Liver (tissue), 9 donors: ENCODE data around the gene BTG3. TPM values are rescaled to one million over a fixed set of nuclear protein-coding genes. Genes with fewer than 3 reads are reported as not detected.

Experiments used
- DNase-seq: peaks from one replicate; pipeline ENCODE4 v3.0.0-alpha.2; 2017; ENCODE audit warnings: low spot score
- H3K27ac ChIP-seq, 2 donors: one replicate each; pipeline ENCODE4 v1.7.0; 2013; ENCODE audit warnings: inconsistent platforms in 2 of 2, low read length in 2 of 2, control low read depth in 1 of 2, low read depth in 1 of 2, mild to moderate bottlenecking in 1 of 2
- H3K27me3 ChIP-seq, 4 donors: one replicate each; pipeline versions ENCODE4 v1.6.1 to v1.7.0; 2013; ENCODE audit warnings: low read length in 3 of 4, inconsistent platforms in 1 of 4, mild to moderate bottlenecking in 1 of 4, moderate library complexity in 1 of 4; ENCODE audit not compliant: control insufficient read depth in 4 of 4, insufficient read depth in 4 of 4
- H3K36me3 ChIP-seq, 4 donors: one replicate each; pipeline versions ENCODE4 v1.6.1 to v1.7.0; 2013; ENCODE audit warnings: low read length in 3 of 4, mild to moderate bottlenecking in 3 of 4, low read depth in 1 of 4, moderate library complexity in 1 of 4; ENCODE audit not compliant: control insufficient read depth in 4 of 4, insufficient read depth in 3 of 4
- H3K4me1 ChIP-seq, 4 donors: one replicate each; pipeline versions ENCODE4 v1.6.1 to v1.7.0; 2013; ENCODE audit warnings: low read length in 3 of 4, mild to moderate bottlenecking in 3 of 4, moderate library complexity in 1 of 4; ENCODE audit not compliant: control insufficient read depth in 4 of 4, insufficient read depth in 4 of 4
- H3K4me3 ChIP-seq, 3 donors: one replicate each; pipeline versions ENCODE4 v1.6.1 to v1.7.0; 2013; ENCODE audit warnings: low read length in 3 of 3, control low read depth in 1 of 3, low read depth in 1 of 3, mild to moderate bottlenecking in 1 of 3
- H3K9ac ChIP-seq, 2 donors: one replicate each; pipeline ENCODE4 v1.7.0; 2013; ENCODE audit warnings: low read length in 2 of 2, mild to moderate bottlenecking in 2 of 2, moderate library complexity in 2 of 2, control low read depth in 1 of 2, low read depth in 1 of 2
- H3K9me3 ChIP-seq, 4 donors: one replicate each; pipeline versions ENCODE4 v1.6.1 to v1.7.0; 2013; ENCODE audit warnings: low read length in 3 of 4; ENCODE audit not compliant: control insufficient read depth in 4 of 4
- CTCF ChIP-seq: fragments of 150-350 bp; IDR thresholded peaks from 2 replicates; pipeline ENCODE4 v1.5.1; 2017; ENCODE audit warnings: improper control_type of control experiment, low read depth, low read length; ENCODE audit not compliant: missing input control
- EGR1 ChIP-seq, 2 donors: IDR thresholded peaks; 2 replicates each; pipeline ENCODE4 v1.6.1; 2016 to 2018; ENCODE audit warnings: antibody characterized with exemption in 2 of 2, low read depth in 2 of 2
- FOXA1 ChIP-seq: IDR thresholded peaks from 2 replicates; pipeline ENCODE4 v1.6.1; 2016; ENCODE audit warnings: antibody characterized with exemption
- GABPA ChIP-seq, 2 donors: IDR thresholded peaks in 1 of 2; conservative IDR thresholded peaks in 1 of 2; 2 replicates each; pipeline ENCODE4 v1.6.1; 2016; ENCODE audit warnings: antibody characterized with exemption in 2 of 2, mild to moderate bottlenecking in 1 of 2, moderate library complexity in 1 of 2
- HNF4A ChIP-seq, 2 donors: conservative IDR thresholded peaks; 2 replicates each; pipeline ENCODE4 v1.6.1; 2016; ENCODE audit warnings: antibody characterized with exemption in 2 of 2, mild to moderate bottlenecking in 2 of 2
- HNF4G ChIP-seq: IDR thresholded peaks from 2 replicates; pipeline ENCODE4 v1.6.1; 2016; ENCODE audit warnings: antibody characterized with exemption
- JUND ChIP-seq, 2 donors: IDR thresholded peaks; 2 replicates each; pipeline ENCODE4 v1.6.1; 2016; ENCODE audit warnings: antibody characterized with exemption in 2 of 2
- MAX ChIP-seq: IDR thresholded peaks from 2 replicates; pipeline ENCODE4 v1.6.1; 2016; ENCODE audit warnings: antibody characterized with exemption
- NR2F2 ChIP-seq: IDR thresholded peaks from 2 replicates; pipeline ENCODE4 v1.6.1; 2016; ENCODE audit warnings: antibody characterized with exemption
- RAD21 ChIP-seq, 2 donors: IDR thresholded peaks; 2 replicates each; pipeline ENCODE4 v1.6.1; 2016; ENCODE audit warnings: antibody characterized with exemption in 2 of 2, mild to moderate bottlenecking in 2 of 2
- RXRA ChIP-seq, 2 donors: IDR thresholded peaks; 2 replicates each; pipeline ENCODE4 v1.6.1; 2017 to 2018; ENCODE audit warnings: antibody characterized with exemption in 2 of 2, mild to moderate bottlenecking in 1 of 2
- SP1 ChIP-seq: IDR thresholded peaks from 2 replicates; pipeline ENCODE4 v1.6.1; 2018; ENCODE audit warnings: antibody characterized with exemption, mild to moderate bottlenecking
- WGBS: extraction: QIAGEN DNeasy Blood & Tissue Kit; methylation state at CpG from one replicate; pipeline ENCODE4 v1.1.7; 2013; 5-methylcytosine and 5-hydroxymethylcytosine counted together
- polyA plus RNA-seq, 2 donors: library from polyadenylated mRNA; stranded (reverse) in 1 of 2; unstranded in 1 of 2; fragments of 200-250 nt in 1 of 2; fragments of >200 nt in 1 of 2; fragmentation: Nextera tagmentation in 1 of 2; extraction: Ambion mirVana in 1 of 2; gene quantifications; one replicate each; pipeline versions ENCODE4 v1.2.1 to v1.2.3, GENCODE V29; 2013 to 2015
- total RNA-seq, 2 donors: library from RNA; depleted of rRNA; stranded (reverse); fragments of >200 nt; gene quantifications; one replicate each; pipeline ENCODE4 v1.2.3, GENCODE V29; 2014
- donor health status: healthy.
- donor health status: healthy.
- donor health status: healthy.
- donor health status: healthy.
- donor health status: healthy.

BTG3 gene
- total and polyA plus RNA-seq, 4 donors, result 4.1 to 25.5 (median 5.5) TPM

DNA sequence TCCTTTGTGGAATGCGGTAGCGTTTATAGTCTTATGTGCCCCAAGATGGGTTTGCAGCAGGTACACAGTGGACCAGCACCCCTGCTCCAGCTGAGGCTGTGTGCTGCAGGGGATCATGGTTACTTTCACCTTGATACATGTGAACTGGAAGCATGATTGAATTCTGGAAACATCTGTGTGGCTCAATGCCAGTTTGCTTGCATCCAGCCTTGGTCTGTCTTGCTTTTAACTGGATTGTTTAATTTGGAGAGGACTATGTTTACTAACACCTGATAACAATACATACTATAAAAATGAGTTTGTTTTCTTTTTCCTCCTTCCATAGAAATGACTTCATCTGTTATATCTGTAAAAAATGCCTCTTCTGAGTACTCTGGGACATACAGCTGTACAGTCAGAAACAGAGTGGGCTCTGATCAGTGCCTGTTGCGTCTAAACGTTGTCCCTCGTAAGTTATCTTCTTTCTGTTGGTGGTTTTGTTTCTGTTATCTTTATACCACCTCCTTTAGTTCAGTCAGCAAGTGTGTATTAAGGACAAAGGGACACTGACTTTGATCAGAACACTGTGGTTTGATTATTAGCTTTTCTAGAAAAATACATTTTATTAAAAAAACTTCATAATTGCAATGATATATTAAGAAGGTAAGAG is 52.2 kb downstream of the BTG3 start (continued):
- TF ChIP-seq SP1 (no peak), NR2F2 (no peak), FOXA1 (no peak), JUND (IDR thresholded peaks at IDR 0.05) (no peak), HNF4G (no peak), EGR1 (IDR thresholded peaks at IDR 0.05; ENCODE audit: low read depth in 2 of 2) (no peak)

- DNase-seq, result no peak
- no peaks in the 10 kb centered on the region for H3K9me3 ChIP-seq
- H3K27me3 ChIP-seq, result no peaks in the 10 kb centered on the region
- peak overlapping the region; percentile 48 to 49 for H3K27ac ChIP-seq
- WGBS, result 55% methylated on average over 6 of the region's 6 CpGs
- no peak overlapping the region for H3K4me3 ChIP-seq
- no peak overlapping the region for H3K9ac ChIP-seq
- H3K4me1 ChIP-seq, result peaks cover 2 to 21% (median 6%) of the 10 kb centered on the region in 4 donors
- TF ChIP-seq RAD21 (IDR thresholded peaks at IDR 0.05), result peak; percentile 80 to 82
- peak; percentile 48 for TF ChIP-seq CTCF
- no peak for TF ChIP-seq HNF4G
- TF ChIP-seq EGR1 (IDR thresholded peaks at IDR 0.05; ENCODE audit: low read depth in 2 of 2), result no peak
- TF ChIP-seq RXRA (IDR thresholded peaks at IDR 0.05), result peak in 1 of 2 donors; percentile 51
- peaks cover 0 to 16% (median 3%) of the 10 kb centered on the region in 4 donors for H3K36me3 ChIP-seq
Observed at GRCh38 chr21:17554679-17555465, 57.8 kb downstream of the BTG3 start.

- peaks cover 4 to 28% (median 9%) of the 10 kb centered on the region in 4 donors for H3K4me1 ChIP-seq
- no peak overlapping the region for H3K9ac ChIP-seq
- DNase-seq, result no peak
- TF ChIP-seq SP1 (peak; percentile 15), MAX (no peak), JUND (IDR thresholded peaks at IDR 0.05) (no peak), CTCF (no peak), HNF4A (conservative IDR thresholded peaks at IDR 0.05) (peak; percentile 21 to 29), RXRA (IDR thresholded peaks at IDR 0.05) (peak in 1 of 2 donors; percentile 16), GABPA (IDR thresholded peaks at IDR 0.05 in 1 of 2, conservative IDR thresholded peaks at IDR 0.05 in 1 of 2) (no peak)
- H3K4me3 ChIP-seq, result no peak overlapping the region
- peak overlapping the region; percentile 48 to 49 for H3K27ac ChIP-seq
- no peaks in the 10 kb centered on the region for H3K27me3 ChIP-seq
- WGBS, result 31% methylated on average over 2 of the region's 2 CpGs
- H3K9me3 ChIP-seq, result no peaks in the 10 kb centered on the region
- H3K36me3 ChIP-seq, result peaks cover 0 to 14% (median 2%) of the 10 kb centered on the region in 4 donors
Observed at GRCh38 chr21:17554120-17554519, 58.6 kb downstream of the BTG3 start.
